HL-60/S4 treated with phorbol 12-myristate 13-acetate at 8.2 ng/mL for 4 days and 3 days (cell line): Measurements from ENCODE around the gene ASAH2.

Experiments used
- in situ Hi-C: fragments of 300-500 bp; cut with MboI; formaldehyde crosslinking; loops from 2 replicates; pipeline ENCODE4 v1.15.0; 2022; ENCODE audit warnings: low sequenced_read_pairs

ASAH2 gene

GRCh38 chr10:50210876-50211275 lies 40.4 kb downstream of the ASAH2 start:
- in situ Hi-C loops, result no loop called here
